HepG2 (cell line): ENCODE data around the gene GAS2L2. TPM values are rescaled to one million over a fixed set of nuclear protein-coding genes. Genes with fewer than 3 reads are reported as not detected.

ENCODE experiments used
- ATAC-seq: fragments of 200-7000 bp; cut with Tn5 transposase; 3 replicates; pipeline ENCODE4 v1.9.1; 2020; ENCODE audit warnings: mild to moderate bottlenecking, moderate library complexity
- BruUV-seq: library from RNA; stranded (reverse); fragments of 400-500 nt; replicated peaks from 2 replicates; lab custom pipeline; 2021; lab: Mats Ljungman, UMichigan
- CTCF ChIA-PET: fragments of 300-600 bp; formaldehyde crosslinking; extraction: SDS; loops from one replicate; lab custom pipeline; 2021; ENCODE audit warnings: low total read pairs, inconsistent platforms, low intra/inter-chr PET ratio; lab: Yijun Ruan, JAX
- POLR2A ChIA-PET: fragments of 350-600 bp; sonication (Branson Sonifier 250); formaldehyde crosslinking; loops from one replicate; lab custom pipeline; 2020; ENCODE audit warnings: antibody characterized with exemption, inconsistent platforms; lab: Yijun Ruan, JAX
- DNase-seq: peaks from one replicate; pipeline ENCODE4 v3.0.0-alpha.2; 2015; ENCODE audit warnings: low spot score
- FAIRE-seq: peaks from 3 replicates; lab custom pipeline; 2011; peaks lifted over from hg19 to GRCh38; lab: Jason Lieb, UNC
- H2AFZ ChIP-seq: one replicate; pipeline ENCODE4 v1.6.1; 2011; ENCODE audit warnings: low read length, inconsistent platforms
- H3K27ac ChIP-seq: fragments of 300-600 bp; 3 replicates; pipeline ENCODE4 v1.8.0; 2011; ENCODE audit warnings: mixed run types, mild to moderate bottlenecking, mixed read lengths, low read length, inconsistent platforms; ENCODE audit not compliant: insufficient read depth; ENCODE audit errors: extremely low read length
- H3K27me3 ChIP-seq, 2 experiments: fragments of 200-600 bp in 1 of 2; 2 replicates in 1 of 2; 3 replicates in 1 of 2; pipeline versions ENCODE4 v1.6.0 to v1.8.0; 2011; ENCODE audit warnings: low read length in 2 of 2, mild to moderate bottlenecking in 2 of 2, moderate library complexity in 2 of 2, inconsistent platforms in 1 of 2; ENCODE audit not compliant: insufficient read depth in 2 of 2, control insufficient read depth in 1 of 2
- H3K36me3 ChIP-seq, 2 experiments: fragments of 200-600 bp in 1 of 2; replicated peaks in 1 of 2; 2 replicates in 1 of 2; 3 replicates in 1 of 2; pipeline versions ENCODE4 v1.5.1 to v1.8.0; 2011; ENCODE audit warnings: low read length in 2 of 2, inconsistent platforms in 1 of 2; ENCODE audit not compliant: insufficient read depth in 2 of 2, control insufficient read depth in 1 of 2
- H3K4me1 ChIP-seq: 2 replicates; pipeline ENCODE4 v1.5.1; 2012; ENCODE audit warnings: low read length, inconsistent platforms; ENCODE audit not compliant: insufficient read depth
- H3K4me2 ChIP-seq: 2 replicates; pipeline ENCODE4 v1.6.0; 2011; ENCODE audit warnings: low read depth, low read length, inconsistent platforms
- H3K4me3 ChIP-seq, 3 experiments: fragments of 200-600 bp in 1 of 3; sonication (generic), shearing (Covaris generic) in 1 of 3; replicated peaks in 1 of 3; 2 replicates each; pipeline ENCODE4 v1.5.1; 2011 to 2016; ENCODE audit warnings: low read length in 3 of 3, inconsistent platforms in 2 of 3, low read depth in 2 of 3, mild to moderate bottlenecking in 2 of 3, control low read depth in 1 of 3, mixed read lengths in 1 of 3; ENCODE audit not compliant: insufficient read depth in 1 of 3
- H3K79me2 ChIP-seq: one replicate; pipeline ENCODE4 v1.6.1; 2011; ENCODE audit warnings: low read length, inconsistent platforms; ENCODE audit not compliant: insufficient read depth
- H3K9ac ChIP-seq: 2 replicates; pipeline ENCODE4 v1.6.0; 2011; ENCODE audit warnings: mild to moderate bottlenecking, low read depth, low read length, inconsistent platforms; ENCODE audit not compliant: insufficient read depth
- H3K9me3 ChIP-seq: 2 replicates; pipeline ENCODE4 v1.5.1; 2012; ENCODE audit warnings: mild to moderate bottlenecking, low read length
- H4K20me1 ChIP-seq: 2 replicates; pipeline ENCODE4 v1.6.0; 2011; ENCODE audit warnings: inconsistent platforms, mild to moderate bottlenecking, low read length, moderate library complexity; ENCODE audit not compliant: insufficient read depth
- CENPT ChIP-seq: sonication (generic); formaldehyde crosslinking; IDR thresholded peaks from 2 replicates; pipeline ENCODE4 v1.8.0; 2022; ENCODE audit warnings: low read depth, mild to moderate bottlenecking, moderate library complexity, missing genetic modification reagents
- DPF2 ChIP-seq: sonication (generic); formaldehyde crosslinking; IDR thresholded peaks from 2 replicates; pipeline ENCODE4 v1.4.0; 2020; ENCODE audit warnings: mild to moderate bottlenecking, low read depth, missing genetic modification reagents, borderline replicate concordance
- FOXM1 ChIP-seq: sonication (generic); formaldehyde crosslinking; IDR thresholded peaks from 2 replicates; pipeline ENCODE4 v1.5.0; 2020; ENCODE audit warnings: missing genetic modification reagents
- HMG20A ChIP-seq: IDR thresholded peaks from 2 replicates; pipeline ENCODE4 v1.6.1; 2016; ENCODE audit warnings: borderline replicate concordance
- MAZ ChIP-seq, 2 experiments: sonication (generic) in 1 of 2; formaldehyde crosslinking in 1 of 2; IDR thresholded peaks; 2 replicates each; pipeline versions ENCODE4 v1.5.0 to v1.6.1; 2012 to 2020; ENCODE audit warnings: low read depth in 2 of 2, mild to moderate bottlenecking in 2 of 2, borderline replicate concordance in 1 of 2, improper control_type of control experiment in 1 of 2, low read length in 1 of 2, missing genetic modification reagents in 1 of 2, moderate library complexity in 1 of 2
- NFATC3 ChIP-seq: sonication (generic); formaldehyde crosslinking; IDR thresholded peaks from 2 replicates; pipeline ENCODE4 v1.5.1; 2020; ENCODE audit warnings: mild to moderate bottlenecking, missing genetic modification reagents
- NKX3-1 ChIP-seq: sonication (generic); formaldehyde crosslinking; IDR thresholded peaks from 2 replicates; pipeline ENCODE4 v1.5.0; 2020; ENCODE audit warnings: missing genetic modification reagents
- SUZ12 ChIP-seq: fragments of 150-350 bp; IDR thresholded peaks from 2 replicates; pipeline ENCODE4 v1.6.1; 2014; ENCODE audit warnings: low read depth, low read length
- TBL1XR1 ChIP-seq: fragments of 150-350 bp; IDR thresholded peaks from 2 replicates; pipeline ENCODE4 v1.6.1; 2014; ENCODE audit warnings: borderline replicate concordance, low read length; ENCODE audit not compliant: partially characterized antibody
- ZFP62 ChIP-seq: sonication (generic); formaldehyde crosslinking; IDR thresholded peaks from 2 replicates; pipeline ENCODE4 v1.4.0; 2020; ENCODE audit warnings: missing genetic modification reagents
- ZHX1 ChIP-seq: sonication (generic); formaldehyde crosslinking; IDR thresholded peaks from 2 replicates; pipeline ENCODE4 v1.8.1; 2022; ENCODE audit warnings: low read depth, mild to moderate bottlenecking, missing genetic modification reagents
- ZNF143 ChIP-seq: sonication (generic); formaldehyde crosslinking; IDR thresholded peaks from 2 replicates; pipeline ENCODE4 v1.4.0; 2020; ENCODE audit warnings: missing genetic modification reagents
- ZNF430 ChIP-seq: sonication (generic); formaldehyde crosslinking; IDR thresholded peaks from 2 replicates; pipeline ENCODE4 v1.9.0; 2021; ENCODE audit warnings: mild to moderate bottlenecking, missing genetic modification reagents
- ZNF546 ChIP-seq: sonication (generic); formaldehyde crosslinking; conservative IDR thresholded peaks from 2 replicates; pipeline ENCODE4 v1.8.1; 2023; ENCODE audit warnings: mild to moderate bottlenecking, missing genetic modification reagents
- ZNF746 ChIP-seq: sonication (generic); formaldehyde crosslinking; IDR thresholded peaks from 2 replicates; pipeline ENCODE4 v1.8.0; 2022; ENCODE audit warnings: mild to moderate bottlenecking, missing genetic modification reagents
- ZNF775 ChIP-seq: sonication (generic); formaldehyde crosslinking; IDR thresholded peaks from 2 replicates; pipeline ENCODE4 v1.4.0; 2020; ENCODE audit warnings: missing genetic modification reagents, mild to moderate bottlenecking, moderate library complexity, borderline replicate concordance
- WGBS: methylation state at CpG from one replicate; pipeline ENCODE4 v1.1.6; 2017; ENCODE audit warnings: low lambda C conversion rate; 5-methylcytosine and 5-hydroxymethylcytosine counted together
- in situ Hi-C: cut with HindIII; loops from 2 replicates; pipeline ENCODE4 v1.10.0; 2017; ENCODE audit warnings: low pct_unique_long_range_greater_than_20kb; ENCODE audit not compliant: extremely low pct_ligation_motif_present
- intact Hi-C: fragments of 100-400 bp; cut with micrococcal nuclease; formaldehyde crosslinking; loops from one replicate; pipeline ENCODE4 v1.10.0; 2022; ENCODE audit not compliant: unreplicated experiment
- polyA plus RNA-seq, 8 experiments: library from polyadenylated mRNA; depleted of rRNA in 3 of 8; stranded (reverse) in 7 of 8; unstranded in 1 of 8; fragments of >200 nt; fragmentation: Illumina TruSeq in 4 of 8; extraction: Trizol in 4 of 8; gene quantifications; 2 replicates each; pipeline versions ENCODE4 v1.2.1 to v1.2.3, GENCODE V29; 2011 to 2016; ENCODE audit warnings: low read depth in 4 of 8, missing spikeins in 1 of 8, mixed read lengths in 1 of 8; ENCODE audit not compliant: insufficient read depth in 1 of 8
- total RNA-seq, 5 experiments: library from RNA; depleted of rRNA; stranded (reverse); fragments of >200 nt; fragmentation: Illumina TruSeq; extraction: Trizol; gene quantifications; 2 replicates each; pipeline ENCODE4 v1.2.3, GENCODE V29; 2016; ENCODE audit warnings: low read depth in 1 of 5

GAS2L2 gene
- total and polyA plus RNA-seq, 2 of the 13 experiments (the other 11 are each of a cell fraction or from before 2014, with no cell fraction given): not detected

GRCh38 chr17:35797370-35797769 lies 44.3 kb upstream of the GAS2L2 start (continued):
- TF ChIP-seq ZHX1 (CRISPR knock-in tag): no peak

GRCh38 chr17:35796942-35797341 lies 43.9 kb upstream of the GAS2L2 start:
- WGBS: 18% methylated on average over 1 of the region's 1 CpG
- in situ Hi-C loops (no loop called here), intact Hi-C loops (no loop called here)
- ATAC-seq (no peak), DNase-seq (no peak), FAIRE-seq (no peak)
- no TSS peak for BruUV-seq
- Histone ChIP-seq H4K20me1 (no peaks in the 10 kb centered on the region), H3K27ac (no peak overlapping the region), H3K36me3 (no peaks in the 10 kb centered on the region), H3K79me2 (no peaks in the 10 kb centered on the region), H3K9me3 (no peaks in the 10 kb centered on the region), H3K4me2 (no peak overlapping the region), H3K27me3 (peaks cover 13 to 62% of the 10 kb centered on the region in 2 experiments; a peak in 4 of 5 replicates), H3K4me3 (no peak overlapping the region), H3K9ac (no peak overlapping the region), H3K4me1 (peaks cover 6% of the 10 kb centered on the region; the same call in 1 of the 2 replicates), H2AFZ (no peak overlapping the region)
- ChIA-PET CTCF (no interaction called here), POLR2A (no interaction called here)
- no peak for TF ChIP-seq ZNF143
- TF ChIP-seq DPF2 (CRISPR knock-in tag): no peak
- TF ChIP-seq CENPT (CRISPR knock-in tag): no peak
- no peak for TF ChIP-seq ZNF430 (CRISPR knock-in tag)
- no peak for TF ChIP-seq MAZ (IDR thresholded peaks at IDR 0.05; ENCODE audit: borderline replicate concordance, low read depth, low read length)
- TF ChIP-seq MAZ (CRISPR knock-in tag; IDR thresholded peaks at IDR 0.05; ENCODE audit: low read depth): no peak
- no peak for TF ChIP-seq SUZ12
- no peak for TF ChIP-seq TBL1XR1
- TF ChIP-seq NKX3-1: no peak
- no peak for TF ChIP-seq NFATC3 (CRISPR knock-in tag)
- no peak for TF ChIP-seq ZFP62
- no peak for TF ChIP-seq FOXM1 (CRISPR knock-in tag)
- TF ChIP-seq HMG20A (CRISPR knock-in tag): no peak
- TF ChIP-seq ZNF546: no peak
- no peak for TF ChIP-seq ZNF746
- TF ChIP-seq ZNF775 (CRISPR knock-in tag): no peak
